GM21723 (cell line): ENCODE measurements around the gene OR6X1.

Experiments
- ATAC-seq: cut with Tn5 transposase; IDR thresholded peaks from one replicate; pipeline ENCODE4 v1.9.1; 2021; ENCODE audit warnings: mild to moderate bottlenecking, moderate library complexity; ENCODE audit not compliant: unreplicated experiment

OR6X1 gene

GRCh38 chr11:123754101-123754568, at the start of gene OR6X1:
Gene OR6X1 (minus strand): TSS chr11:123754518. CDS start chr11:123754518, 0 bp downstream.
- ATAC-seq: no peak

- ATAC-seq: no peak
Measured at GRCh38 chr11:123801765-123802164, 47.4 kb upstream of the OR6X1 start.

- ATAC-seq: no peak
Measured at GRCh38 chr11:123800036-123800435, 45.7 kb upstream of the OR6X1 start.

GRCh38 chr11:123799438-123799837, 45.1 kb upstream of the OR6X1 start:
- ATAC-seq: no peak

- ATAC-seq: no peak
Measured at GRCh38 chr11:123798513-123799252, 44.4 kb upstream of the OR6X1 start.

- no peak for ATAC-seq
Measured at GRCh38 chr11:123798079-123798478, 43.8 kb upstream of the OR6X1 start.

GRCh38 chr11:123797541-123797940, 43.2 kb upstream of the OR6X1 start:
- ATAC-seq: no peak

- no peak for ATAC-seq
Measured at GRCh38 chr11:123797114-123797513, 42.8 kb upstream of the OR6X1 start.

- ATAC-seq: no peak
Measured at GRCh38 chr11:123796226-123796625, 41.9 kb upstream of the OR6X1 start.

- ATAC-seq: no peak
Measured at GRCh38 chr11:123783536-123783935, 29.2 kb upstream of the OR6X1 start.

GRCh38 chr11:123778511-123778910, 24.2 kb upstream of the OR6X1 start:
- no peak for ATAC-seq

GRCh38 chr11:123775715-123776549, 21.6 kb upstream of the OR6X1 start:
- ATAC-seq: no peak

- ATAC-seq: no peak
Measured at GRCh38 chr11:123775289-123775688, 21.0 kb upstream of the OR6X1 start.

GRCh38 chr11:123773959-123774358, 19.6 kb upstream of the OR6X1 start:
- no peak for ATAC-seq

GRCh38 chr11:123773026-123773425, 18.7 kb upstream of the OR6X1 start:
- ATAC-seq: no peak

GRCh38 chr11:123771664-123772063, 17.3 kb upstream of the OR6X1 start:
- no peak for ATAC-seq

- ATAC-seq: no peak
Measured at GRCh38 chr11:123770712-123771111, 16.4 kb upstream of the OR6X1 start.

- no peak for ATAC-seq
Measured at GRCh38 chr11:123765601-123766000, 11.3 kb upstream of the OR6X1 start.

GRCh38 chr11:123762422-123762821, 8.1 kb upstream of the OR6X1 start:
- no peak for ATAC-seq

- peak; percentile 85 for ATAC-seq
Measured at GRCh38 chr11:123760894-123761293, 6.6 kb upstream of the OR6X1 start.

GRCh38 chr11:123757976-123758375, 3.7 kb upstream of the OR6X1 start:
- no peak for ATAC-seq

- no peak for ATAC-seq
Measured at GRCh38 chr11:123755813-123756212, 1.5 kb upstream of the OR6X1 start.
